ENCODE measurements around the gene TUNAR.

Gene TUNAR

DNA sequence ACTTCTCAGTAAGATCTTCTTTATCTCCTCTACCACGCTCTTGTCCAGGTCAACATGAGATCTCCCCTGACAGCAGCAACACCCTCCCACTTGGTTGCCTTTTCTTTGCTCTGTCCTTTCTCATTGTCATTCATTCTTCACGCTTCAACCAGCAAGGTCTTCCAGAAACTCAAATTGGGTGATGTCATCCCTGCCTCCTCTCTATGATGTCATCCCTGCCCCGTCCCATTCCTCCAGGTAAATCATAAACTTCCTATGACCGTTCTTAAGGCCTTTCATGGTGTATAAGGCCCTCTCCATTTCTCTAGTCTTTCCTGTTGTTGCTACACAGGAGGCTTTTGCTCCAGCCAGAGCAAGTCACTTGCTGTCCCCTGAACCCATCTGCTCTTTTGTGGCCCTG, 17.7 kb upstream of the TUNAR start:
- DNase-seq = no peak
- TF ChIP-seq, protein P1, sequence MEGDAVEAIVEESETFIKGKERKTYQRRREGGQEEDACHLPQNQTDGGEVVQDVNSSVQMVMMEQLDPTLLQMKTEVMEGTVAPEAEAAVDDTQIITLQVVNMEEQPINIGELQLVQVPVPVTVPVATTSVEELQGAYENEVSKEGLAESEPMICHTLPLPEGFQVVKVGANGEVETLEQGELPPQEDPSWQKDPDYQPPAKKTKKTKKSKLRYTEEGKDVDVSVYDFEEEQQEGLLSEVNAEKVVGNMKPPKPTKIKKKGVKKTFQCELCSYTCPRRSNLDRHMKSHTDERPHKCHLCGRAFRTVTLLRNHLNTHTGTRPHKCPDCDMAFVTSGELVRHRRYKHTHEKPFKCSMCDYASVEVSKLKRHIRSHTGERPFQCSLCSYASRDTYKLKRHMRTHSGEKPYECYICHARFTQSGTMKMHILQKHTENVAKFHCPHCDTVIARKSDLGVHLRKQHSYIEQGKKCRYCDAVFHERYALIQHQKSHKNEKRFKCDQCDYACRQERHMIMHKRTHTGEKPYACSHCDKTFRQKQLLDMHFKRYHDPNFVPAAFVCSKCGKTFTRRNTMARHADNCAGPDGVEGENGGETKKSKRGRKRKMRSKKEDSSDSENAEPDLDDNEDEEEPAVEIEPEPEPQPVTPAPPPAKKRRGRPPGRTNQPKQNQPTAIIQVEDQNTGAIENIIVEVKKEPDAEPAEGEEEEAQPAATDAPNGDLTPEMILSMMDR (IDR thresholded peaks at IDR 0.05; ENCODE audit: low read depth, low read length) = no peak
- Histone ChIP-seq H3K36me3 (no peaks in the 10 kb centered on the region), H3K4me3 (ENCODE audit: low read depth, low read length) (no peak overlapping the region), H3K27ac (no peak overlapping the region), H3K27me3 (ENCODE audit: insufficient read depth, low read depth, severe bottlenecking) (no peaks in the 10 kb centered on the region), H3K9me3 (ENCODE audit: severe bottlenecking) (no peaks in the 10 kb centered on the region)

DNA sequence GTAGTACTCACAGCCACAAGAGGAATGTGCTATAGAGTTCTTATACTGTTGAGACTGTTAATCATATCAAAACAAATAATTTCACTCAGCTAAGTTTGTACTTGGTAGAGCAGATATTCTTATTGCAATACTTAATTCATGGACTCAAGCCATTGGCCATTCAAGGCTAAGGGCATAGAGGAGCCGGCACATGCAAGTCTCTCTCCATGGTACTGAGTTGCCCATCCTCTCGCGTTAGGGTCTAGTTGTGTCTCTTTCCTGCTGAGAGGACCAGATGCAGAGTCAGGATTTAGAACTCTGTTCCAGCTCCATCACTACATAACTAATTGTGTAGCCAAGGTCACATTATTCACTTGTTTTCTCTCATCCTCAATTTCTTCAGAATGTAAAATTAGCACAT, 14.4 kb upstream of the TUNAR start:
- no peaks in the 10 kb centered on the region for H3K27me3 ChIP-seq (ENCODE audit: insufficient read depth, low read depth, severe bottlenecking)
- H3K4me3 ChIP-seq (ENCODE audit: low read depth, low read length) = no peak overlapping the region
- H3K9me3 ChIP-seq (ENCODE audit: severe bottlenecking) = no peaks in the 10 kb centered on the region
- TF ChIP-seq, protein P1 (IDR thresholded peaks at IDR 0.05; ENCODE audit: low read depth, low read length) = no peak
- no peak for DNase-seq
- no peak overlapping the region for H3K27ac ChIP-seq
- no peaks in the 10 kb centered on the region for H3K36me3 ChIP-seq

DNA sequence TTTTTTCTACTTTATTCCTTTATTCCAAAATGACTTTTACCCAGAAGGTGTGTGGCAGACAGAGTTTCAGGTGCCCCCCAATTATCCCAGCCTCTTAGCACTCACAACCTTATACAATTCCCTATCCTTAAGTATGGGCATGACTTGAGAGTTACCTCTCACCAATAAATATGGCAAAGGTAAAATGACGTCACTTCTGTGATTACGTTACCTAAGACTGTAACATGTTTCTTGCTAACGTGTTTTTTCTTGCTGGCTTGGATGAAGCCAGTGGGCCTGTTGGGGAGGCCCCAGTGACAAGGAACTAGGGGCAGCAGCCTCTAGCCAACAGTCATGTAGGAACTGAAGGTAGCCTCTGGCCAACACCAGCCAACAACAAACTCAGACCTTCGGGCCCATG, 13.3 kb upstream of the TUNAR start:
- TF ChIP-seq, protein P1 (IDR thresholded peaks at IDR 0.05; ENCODE audit: low read depth, low read length) = no peak
- no peak for DNase-seq
- H3K27ac ChIP-seq = no peak overlapping the region
- no peaks in the 10 kb centered on the region for H3K36me3 ChIP-seq
- no peaks in the 10 kb centered on the region for H3K9me3 ChIP-seq (ENCODE audit: severe bottlenecking)
- H3K27me3 ChIP-seq (ENCODE audit: insufficient read depth, low read depth, severe bottlenecking) = no peaks in the 10 kb centered on the region
- no peak overlapping the region for H3K4me3 ChIP-seq (ENCODE audit: low read depth, low read length)

DNA sequence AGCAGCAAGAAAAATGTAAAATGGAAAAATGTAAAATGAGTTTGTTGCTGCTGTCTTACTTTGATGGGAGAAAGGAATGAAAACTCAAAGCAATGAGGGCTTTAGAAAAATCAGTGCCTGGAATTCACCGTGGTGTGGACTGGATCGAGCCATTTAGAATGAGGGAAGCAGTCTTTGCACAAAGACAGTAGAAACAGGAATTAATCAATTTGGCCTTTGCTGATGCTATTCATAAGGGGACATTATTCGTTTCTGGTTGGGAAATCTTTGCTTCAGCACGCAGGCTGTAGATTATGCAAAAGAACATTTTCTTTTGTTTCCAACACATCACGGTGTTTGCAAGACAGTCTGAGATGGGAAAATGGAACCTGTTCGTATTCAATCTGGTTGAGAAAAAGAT, 6.9 kb upstream of the TUNAR start:
- no peak overlapping the region for H3K27ac ChIP-seq
- H3K36me3 ChIP-seq = no peaks in the 10 kb centered on the region
- TF ChIP-seq, protein P1 (IDR thresholded peaks at IDR 0.05; ENCODE audit: low read depth, low read length) = no peak
- no peak overlapping the region for H3K4me3 ChIP-seq (ENCODE audit: low read depth, low read length)
- H3K9me3 ChIP-seq (ENCODE audit: severe bottlenecking) = no peaks in the 10 kb centered on the region
- H3K27me3 ChIP-seq (ENCODE audit: insufficient read depth, low read depth, severe bottlenecking) = no peaks in the 10 kb centered on the region
- DNase-seq = no peak

DNA sequence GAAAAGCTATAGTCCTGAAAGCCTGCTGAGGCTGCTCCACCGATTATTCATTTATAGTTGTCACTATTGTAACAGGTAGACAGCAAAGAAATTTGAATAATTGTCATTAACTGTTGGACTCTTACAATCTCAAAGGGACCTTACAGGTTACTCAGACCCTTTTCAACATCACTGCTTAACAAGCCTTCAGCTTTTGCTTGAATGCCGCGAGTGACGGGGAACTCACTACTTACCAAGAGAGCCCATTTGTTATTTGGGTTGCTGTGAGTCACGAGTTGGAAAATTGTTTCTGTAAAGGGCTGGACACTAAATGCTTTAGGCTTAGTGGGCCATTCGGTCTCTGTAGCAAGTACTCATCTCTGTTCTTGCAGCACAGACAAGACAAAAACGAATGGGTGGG, 5.9 kb upstream of the TUNAR start:
- H3K9me3 ChIP-seq (ENCODE audit: severe bottlenecking) = no peaks in the 10 kb centered on the region
- no peak for DNase-seq
- no peak overlapping the region for H3K4me3 ChIP-seq (ENCODE audit: low read depth, low read length)
- TF ChIP-seq, protein P1 (IDR thresholded peaks at IDR 0.05; ENCODE audit: low read depth, low read length) = no peak
- H3K36me3 ChIP-seq = no peaks in the 10 kb centered on the region
- no peak overlapping the region for H3K27ac ChIP-seq
- H3K27me3 ChIP-seq (ENCODE audit: insufficient read depth, low read depth, severe bottlenecking) = no peaks in the 10 kb centered on the region

DNA sequence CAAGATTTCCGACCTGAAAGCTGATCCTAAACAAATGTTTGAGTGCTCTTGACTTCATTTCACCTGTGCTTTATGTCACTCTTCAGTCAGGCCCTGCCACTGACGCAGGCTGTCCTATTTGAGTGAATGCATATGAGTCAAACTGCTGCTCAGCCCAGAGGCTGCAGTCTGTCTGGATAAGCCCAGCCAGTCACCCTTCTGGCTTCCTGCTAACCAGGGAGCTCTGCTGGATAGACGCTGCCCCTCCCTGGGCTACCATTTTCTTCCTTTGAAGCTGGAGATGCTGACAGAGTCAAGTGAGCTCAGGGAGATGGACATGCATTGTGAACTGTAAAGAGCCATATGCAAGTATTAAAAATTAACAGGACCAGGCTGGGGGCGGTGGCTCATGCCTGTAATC, 5.1 kb upstream of the TUNAR start:
- no peak overlapping the region for H3K27ac ChIP-seq
- H3K9me3 ChIP-seq (ENCODE audit: severe bottlenecking) = no peaks in the 10 kb centered on the region
- TF ChIP-seq, protein P1 (IDR thresholded peaks at IDR 0.05; ENCODE audit: low read depth, low read length) = no peak
- no peaks in the 10 kb centered on the region for H3K36me3 ChIP-seq
- H3K4me3 ChIP-seq (ENCODE audit: low read depth, low read length) = no peak overlapping the region
- no peaks in the 10 kb centered on the region for H3K27me3 ChIP-seq (ENCODE audit: insufficient read depth, low read depth, severe bottlenecking)
- DNase-seq = no peak
